GM21381 (cell line): ENCODE results near the gene BTG4.

Experiments
- ATAC-seq: cut with Tn5 transposase; IDR thresholded peaks from one replicate; pipeline ENCODE4 v1.9.1; 2021; ENCODE audit warnings: mild to moderate bottlenecking, moderate library complexity; ENCODE audit not compliant: unreplicated experiment

Gene BTG4

DNA sequence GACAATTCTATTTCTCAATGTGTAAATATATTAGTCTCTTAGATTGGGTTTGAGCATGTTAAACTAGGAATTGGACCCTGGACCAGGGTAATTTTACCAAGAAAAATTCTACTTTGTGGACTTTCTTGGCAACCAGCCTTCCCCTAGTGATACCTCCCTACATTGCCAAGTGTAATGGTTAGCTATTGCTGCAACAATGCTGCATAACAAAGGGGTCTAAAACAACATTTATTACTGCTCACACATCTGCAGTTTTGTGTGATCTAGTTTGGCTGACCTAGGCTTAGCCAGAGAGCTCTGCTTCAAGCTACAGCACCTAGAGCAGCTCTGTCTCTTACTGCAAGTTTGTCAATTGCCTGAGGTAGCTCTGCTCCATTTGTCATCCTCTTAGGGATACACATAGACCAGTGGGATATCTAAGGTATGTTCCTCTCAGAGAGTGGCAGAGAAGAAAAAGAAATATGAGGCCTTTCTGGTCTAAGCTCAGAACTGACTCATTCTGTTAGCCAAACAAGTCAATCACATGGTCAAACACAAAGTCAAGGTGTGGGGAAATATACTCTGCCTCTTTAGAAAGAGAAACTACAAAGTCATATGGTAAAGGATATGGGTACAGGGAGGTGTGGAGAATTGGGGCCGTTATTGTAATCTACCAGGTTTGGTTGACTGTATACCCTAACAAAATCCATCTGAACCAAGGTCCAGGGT, 26.4 kb upstream of the BTG4 start:
- ATAC-seq = no peak

DNA sequence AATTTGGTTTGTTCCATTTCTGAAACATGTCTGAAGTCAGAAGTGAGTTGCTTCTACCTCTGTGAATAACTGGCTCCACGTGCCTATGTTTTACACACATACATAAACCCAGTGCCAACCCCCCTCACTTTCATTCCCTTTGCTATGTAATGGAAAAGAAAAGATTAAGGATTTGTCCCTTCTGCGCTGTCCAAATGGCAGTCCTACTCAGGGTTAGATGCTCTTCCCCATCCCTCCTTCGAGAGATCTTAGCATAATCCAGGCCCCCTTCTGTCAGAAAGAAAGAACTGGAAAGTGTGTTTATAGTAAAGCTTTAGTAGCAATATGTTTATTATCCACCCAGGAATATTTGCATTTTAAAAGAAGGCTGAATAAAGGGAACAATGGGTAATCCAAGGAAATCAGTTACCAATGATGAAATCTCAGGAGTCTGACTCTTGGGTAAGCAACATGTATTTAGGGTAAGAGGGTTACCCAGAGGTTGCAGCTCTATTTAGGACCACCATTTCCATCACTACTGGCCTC, 25.2 kb upstream of the BTG4 start:
- no peak for ATAC-seq

DNA sequence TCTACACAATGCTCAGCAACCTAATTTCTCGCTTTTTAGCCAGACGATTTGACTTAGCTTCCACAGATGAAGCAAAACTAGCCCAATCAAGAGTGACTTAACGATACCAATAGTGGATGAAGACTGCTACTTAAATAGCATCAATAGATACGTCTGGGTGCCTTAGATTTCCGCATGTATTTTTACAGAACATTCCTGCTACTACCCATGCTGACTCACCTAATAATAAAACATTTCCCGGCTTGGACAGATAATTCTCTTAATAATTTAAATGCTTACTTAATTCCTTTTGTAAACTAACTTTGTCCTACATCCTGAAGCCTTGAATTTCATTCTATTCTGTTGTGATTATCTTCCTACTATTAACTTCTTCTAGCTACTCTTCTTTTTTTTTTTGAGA, 23.1 kb upstream of the BTG4 start:
- ATAC-seq = no peak

DNA sequence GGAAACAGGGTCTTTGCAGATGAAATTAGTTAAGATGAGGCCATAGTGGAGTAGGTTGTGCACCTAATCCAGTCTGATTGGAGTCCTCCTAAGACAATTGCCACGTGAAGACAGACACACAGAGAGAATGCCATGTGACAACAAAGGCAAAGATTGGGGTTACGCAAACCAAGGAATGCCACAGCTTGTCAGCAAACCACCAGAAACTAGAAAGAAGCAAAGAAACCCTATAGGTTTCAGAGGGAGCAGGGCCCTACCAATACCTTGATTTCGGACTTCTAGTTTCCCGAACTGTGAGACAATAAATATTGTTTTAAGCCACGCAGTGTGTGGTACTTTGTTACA, 20.2 kb upstream of the BTG4 start:
- no peak for ATAC-seq

DNA sequence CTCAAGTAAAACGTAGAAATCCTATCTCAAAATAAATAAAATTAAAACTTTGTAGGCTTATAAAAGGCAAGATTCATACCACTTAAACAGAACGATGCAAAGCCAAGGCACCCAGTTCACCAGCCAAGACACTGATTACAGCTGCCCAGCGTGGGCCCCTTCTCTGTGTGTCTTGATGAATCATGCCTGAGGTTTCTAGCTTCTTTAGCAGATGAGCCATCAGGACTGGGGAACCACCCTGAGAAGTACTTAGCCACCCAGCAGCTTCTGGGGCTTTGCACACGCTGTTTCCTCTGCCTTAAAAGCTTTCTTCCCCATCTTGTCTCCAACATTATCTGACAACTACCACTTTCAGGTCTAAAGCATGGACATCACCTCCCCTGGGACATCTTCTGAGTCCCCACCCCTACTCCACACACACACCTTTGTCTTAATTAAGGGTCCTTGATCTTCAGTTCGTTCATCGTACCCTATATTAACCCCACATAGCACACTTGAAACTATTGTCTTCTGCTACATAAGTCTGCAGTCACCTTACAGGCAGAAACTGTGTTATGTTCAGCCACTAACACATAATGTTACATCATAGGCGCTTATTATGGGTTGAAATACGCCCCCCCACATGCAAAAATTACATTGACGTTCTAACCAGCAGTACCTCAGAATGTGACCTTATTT, 19.6 kb upstream of the BTG4 start:
- ATAC-seq = peak; percentile 77

DNA sequence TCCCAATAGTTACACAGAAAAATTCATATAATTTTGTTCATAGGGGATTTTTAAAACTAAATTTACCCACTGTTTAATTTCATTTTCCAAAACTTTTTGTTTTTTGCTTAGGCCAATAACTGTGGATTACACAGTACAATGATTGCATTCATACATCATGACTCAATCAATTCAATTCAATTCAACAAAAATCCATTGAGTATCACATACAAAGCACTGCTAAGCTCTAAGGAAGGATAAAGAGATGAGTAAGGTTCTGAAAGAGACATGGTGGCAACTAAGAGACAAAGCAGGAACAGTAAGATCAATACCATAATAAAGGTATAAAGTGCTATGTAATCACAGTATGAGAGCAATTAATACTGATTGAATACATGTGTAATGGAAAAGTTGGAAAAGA, 18.9 kb upstream of the BTG4 start:
- ATAC-seq = no peak

DNA sequence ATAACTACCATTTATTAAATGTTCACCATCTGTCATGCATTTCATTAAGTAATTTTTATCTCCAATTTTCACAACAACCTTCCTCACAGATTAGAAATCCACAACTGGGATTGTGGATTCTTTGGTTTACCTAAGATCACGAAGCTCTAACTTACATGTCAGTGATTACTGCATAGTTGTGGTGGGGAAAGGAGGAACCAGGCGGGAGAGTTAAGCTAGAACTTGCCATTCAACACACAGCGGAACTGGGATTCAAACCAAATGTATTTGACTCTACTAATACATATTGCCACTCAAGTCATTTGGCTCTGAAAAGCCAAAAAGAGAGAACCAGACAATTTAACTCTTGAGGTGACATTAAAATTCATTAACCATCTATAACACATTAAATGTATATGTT, 17.9 kb upstream of the BTG4 start:
- no peak for ATAC-seq

DNA sequence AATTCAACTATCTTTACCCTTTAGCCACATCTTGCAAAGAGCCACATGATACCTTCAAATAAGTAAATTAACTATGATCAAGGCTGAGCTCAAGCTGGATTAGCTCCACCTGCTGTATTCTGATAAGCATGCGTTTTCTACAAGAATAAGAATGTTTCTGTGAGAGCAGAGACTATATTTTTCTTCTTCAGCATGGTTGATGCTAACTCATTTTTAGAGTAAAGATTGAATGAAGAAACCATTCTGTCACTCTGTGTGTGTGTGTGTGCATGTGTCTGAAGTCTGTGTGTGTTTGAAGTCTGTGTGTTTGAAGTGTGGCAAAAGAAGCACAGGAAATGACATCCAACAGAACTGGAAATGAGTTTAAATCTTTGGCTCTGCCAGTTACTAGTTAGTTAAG, 16.4 kb upstream of the BTG4 start:
- ATAC-seq = no peak

DNA sequence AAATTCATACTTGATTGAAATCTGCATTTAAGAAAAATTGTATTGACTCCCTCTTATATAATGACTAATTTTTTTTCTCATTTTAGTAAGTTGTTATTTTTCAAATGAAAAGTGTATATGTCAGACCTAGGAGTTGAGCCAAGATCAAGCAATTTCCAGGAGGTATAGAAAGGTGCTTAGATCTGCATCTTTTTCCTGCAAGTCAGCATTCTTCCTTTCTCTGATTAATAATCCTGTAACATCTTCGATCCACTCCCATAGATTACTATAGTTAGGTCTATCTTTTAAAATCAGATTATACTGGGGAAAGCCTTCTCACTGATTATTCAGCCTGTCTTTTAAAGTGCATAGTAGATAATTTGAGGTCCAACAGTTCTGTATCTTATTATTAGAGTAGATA, 15.1 kb upstream of the BTG4 start:
- ATAC-seq = no peak

DNA sequence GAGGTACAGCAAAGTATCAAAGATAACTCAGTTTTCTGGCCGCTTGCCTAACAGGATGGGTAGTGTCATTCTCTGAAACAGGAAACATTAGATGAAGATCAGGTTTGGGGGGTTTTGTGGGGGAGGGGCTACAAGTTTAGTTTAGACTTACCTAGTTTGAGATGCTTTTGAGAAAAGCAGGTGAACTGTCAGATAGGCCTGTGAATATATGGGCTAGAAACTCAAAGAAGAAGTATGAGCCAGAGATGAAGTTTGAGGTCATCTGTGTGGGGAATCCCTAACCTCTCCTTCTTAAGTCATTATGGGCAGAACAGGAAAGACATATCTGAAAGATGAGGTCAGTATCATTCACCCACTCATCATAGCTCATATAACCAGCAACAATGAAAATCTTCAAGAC, 14.3 kb upstream of the BTG4 start:
- no peak for ATAC-seq

DNA sequence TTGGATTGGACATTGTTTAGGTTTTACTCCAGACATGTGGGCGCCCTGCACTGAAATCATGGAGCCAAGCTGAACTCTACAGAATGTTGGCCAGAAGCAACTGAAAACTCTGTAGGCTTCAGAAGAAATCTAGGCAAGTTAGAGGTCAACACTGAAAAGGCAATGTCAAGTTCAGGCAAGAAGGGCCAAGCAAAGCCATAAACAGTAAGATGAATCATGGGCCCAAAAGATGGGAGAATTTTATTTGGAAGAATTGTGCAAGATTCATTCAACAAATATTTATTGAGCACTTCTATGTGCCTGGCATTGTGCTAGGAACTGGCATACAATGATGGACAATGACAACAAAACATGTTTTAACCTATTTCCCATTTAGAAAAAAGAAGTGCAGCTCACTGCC, 13.3 kb upstream of the BTG4 start:
- no peak for ATAC-seq

DNA sequence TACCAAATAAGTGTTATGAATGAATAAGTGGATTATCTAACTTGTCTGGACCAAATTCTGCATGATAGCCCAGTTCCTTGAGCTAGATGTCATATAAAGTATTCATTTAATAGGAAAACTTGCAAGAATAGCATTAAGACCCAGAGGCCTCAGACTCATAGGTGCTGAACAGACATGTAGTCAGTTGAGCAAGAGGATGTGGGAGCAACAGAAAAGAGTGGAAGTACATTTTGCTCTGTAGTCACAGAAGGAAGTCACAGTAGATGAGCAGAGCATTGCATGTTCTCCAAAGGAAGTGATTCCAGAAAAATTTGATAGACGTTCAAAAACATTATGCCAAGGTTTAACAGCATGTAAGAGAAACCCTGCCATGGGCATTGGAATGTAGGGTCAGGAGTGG, 11.9 kb upstream of the BTG4 start:
- no peak for ATAC-seq

DNA sequence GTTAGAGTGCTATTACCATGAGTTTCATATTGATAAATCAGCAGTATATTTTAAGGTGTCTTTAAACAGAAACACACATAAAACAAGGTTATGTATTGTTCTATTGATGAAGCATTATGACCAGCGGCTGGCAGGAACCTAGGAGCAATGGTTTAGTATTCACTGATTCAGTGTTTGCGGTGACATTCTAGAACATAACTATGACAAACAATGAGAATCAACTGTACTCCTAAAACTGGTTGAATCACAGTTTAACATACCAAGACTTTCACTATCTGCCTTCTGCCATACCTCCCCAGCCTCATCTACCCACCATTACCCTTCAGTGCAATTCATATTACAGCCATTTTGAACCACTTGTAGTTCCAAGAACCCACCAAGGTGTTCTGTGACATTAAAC, 11.2 kb upstream of the BTG4 start:
- no peak for ATAC-seq

DNA sequence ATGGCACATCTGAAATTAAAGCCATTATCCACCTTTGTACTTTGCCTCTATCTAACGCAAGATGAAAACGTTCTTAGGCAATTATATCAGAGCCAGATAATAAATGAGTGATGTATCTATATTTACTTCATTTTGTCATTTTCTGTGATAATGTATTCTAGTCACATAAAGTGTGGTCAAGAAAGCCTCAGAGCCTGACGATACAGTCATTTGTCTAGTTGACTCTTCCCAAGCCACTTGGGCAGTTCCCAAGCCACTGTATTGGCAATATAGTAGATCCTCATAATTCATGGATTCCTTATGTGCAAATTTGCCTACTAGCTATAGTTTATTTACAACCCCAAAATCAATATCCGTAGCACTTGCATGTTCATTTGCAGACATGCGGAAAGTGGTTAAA, 10.2 kb upstream of the BTG4 start:
- no peak for ATAC-seq

DNA sequence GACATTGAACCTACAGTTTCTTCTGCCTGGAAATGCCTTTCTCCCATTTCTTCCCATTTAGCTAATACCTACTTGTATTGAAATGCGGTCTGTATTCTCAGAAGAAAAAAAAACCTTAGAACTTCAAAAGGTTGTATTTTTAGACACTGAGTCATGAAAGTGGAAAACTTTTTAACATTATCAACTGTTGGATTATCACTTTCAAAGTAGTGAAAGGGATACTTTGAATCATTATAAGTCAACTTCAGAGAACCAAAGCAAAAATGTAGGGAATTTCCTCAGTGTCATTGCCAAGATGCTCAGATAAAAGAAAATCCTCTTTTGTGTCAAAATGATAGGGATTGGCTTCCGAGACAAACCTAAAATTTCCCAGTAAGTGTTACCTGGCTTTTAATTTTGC, 8.9 kb upstream of the BTG4 start:
- no peak for ATAC-seq

DNA sequence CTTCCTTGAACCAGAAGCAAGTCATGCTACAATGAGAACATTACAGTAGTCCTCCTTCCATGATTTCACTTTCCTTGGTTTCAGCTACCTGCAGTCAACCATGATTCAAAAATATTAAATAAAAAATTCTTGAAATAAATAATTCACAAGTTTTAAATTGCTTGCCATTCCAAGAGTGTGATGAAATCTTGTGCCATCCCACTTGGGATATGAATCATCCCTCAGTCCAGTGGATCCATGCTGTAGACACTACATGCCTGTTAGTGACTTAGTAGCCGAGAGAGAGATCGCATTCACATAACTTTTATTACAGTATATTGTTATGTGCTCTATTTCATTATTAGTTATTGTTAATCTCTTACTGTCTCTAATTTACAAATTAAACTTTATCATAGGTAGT, 8.4 kb upstream of the BTG4 start:
- no peak for ATAC-seq

DNA sequence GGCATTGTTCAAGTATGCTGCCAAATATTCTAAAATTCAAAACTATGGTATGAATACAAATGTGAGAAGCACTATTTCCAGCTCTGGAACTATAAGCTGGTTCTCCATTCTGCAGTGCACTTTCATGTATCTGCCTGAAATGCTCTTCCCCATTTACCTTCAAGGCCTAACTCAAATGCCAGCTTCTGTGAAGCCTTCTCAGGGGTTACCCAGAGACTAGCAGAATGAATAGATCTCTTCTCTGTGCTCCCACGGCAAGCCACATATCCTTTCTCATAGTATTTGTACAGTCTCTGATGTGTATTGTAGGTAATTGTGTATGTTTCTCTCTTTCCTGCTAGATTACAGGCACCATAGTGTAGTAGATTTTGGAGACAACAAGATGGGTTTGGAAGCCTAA, 6.5 kb upstream of the BTG4 start:
- ATAC-seq = no peak

DNA sequence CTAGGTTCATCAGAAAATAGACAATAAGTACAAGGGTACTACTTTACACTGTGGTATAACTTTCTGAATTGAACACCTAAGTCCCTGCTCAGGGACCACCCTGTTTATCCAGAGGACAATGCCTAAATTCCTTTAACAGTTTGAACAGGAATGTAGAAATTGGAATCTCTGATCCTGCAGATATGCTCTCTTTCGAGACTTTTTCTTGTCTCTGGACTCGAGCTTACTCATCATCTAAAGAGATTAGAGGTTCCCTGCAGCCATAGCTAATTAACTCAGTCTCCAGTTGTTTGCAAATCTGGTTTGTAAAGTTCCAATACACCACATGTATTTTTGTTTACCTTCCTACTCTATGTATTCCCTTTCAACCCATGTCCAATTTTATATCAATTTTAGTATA, 3.4 kb upstream of the BTG4 start:
- ATAC-seq = no peak

DNA sequence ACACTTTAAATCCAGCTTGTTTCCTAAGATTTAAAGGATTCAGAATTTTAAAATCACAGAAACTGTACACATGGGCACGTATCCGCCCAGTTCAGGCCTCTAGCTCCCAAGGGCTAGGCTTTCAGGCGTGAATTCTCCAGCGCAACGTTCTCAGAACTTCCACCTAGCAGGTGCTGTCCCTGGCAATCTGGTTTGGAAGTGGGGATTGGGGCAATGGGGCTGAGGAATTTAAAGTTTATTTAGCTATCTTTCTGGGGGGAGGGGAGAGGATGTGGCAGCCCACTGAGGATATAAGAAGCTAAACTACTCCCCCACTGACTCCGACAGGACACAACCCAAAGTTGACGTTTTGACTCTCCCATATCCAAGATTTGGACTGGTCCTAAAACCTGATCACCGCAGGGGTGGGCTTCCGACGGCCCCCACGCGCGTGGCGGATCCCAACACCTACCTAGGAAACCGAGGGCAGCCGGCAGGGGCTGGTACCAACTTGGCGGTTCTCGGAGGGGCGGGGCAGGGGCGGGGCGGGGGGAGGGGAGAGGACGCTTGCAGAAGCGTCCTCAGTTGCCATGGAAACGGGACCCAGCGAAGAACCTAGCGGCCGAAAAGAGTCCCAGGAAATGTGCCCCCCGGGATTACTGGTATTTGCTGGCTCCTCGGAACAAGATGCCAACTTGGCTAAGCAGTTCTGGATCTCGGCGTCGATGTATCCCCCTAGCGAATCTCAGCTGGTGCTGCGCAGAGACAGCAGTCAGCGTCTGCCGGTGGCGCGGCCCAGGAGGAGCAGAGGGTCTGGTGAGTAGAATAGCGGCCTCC, 2.2 kb upstream of the BTG4 start, which contains the start of gene HOATZ:
Gene HOATZ (plus strand): TSS at position 563 of the 816 bp plus-strand sequence. CDS start 7 bp downstream, at position 570.
- no peak for ATAC-seq

DNA sequence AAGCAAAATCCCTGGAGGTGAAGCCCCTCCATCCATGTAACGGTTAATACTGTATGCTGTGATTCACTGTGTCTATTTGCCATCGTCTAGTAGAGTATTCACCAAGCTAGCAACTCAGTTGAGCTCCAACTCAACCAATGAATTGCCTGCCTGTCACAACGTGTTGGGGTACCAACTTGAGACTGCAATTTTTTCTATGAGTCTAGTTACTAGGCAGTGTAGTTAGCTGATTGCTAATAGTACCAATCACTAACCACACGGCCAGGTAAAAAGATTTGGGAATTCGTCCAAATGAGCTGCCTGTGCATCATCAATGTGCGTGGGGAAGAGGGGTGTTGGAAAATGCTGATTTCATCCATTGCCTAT, 1.0 kb upstream of the BTG4 start:
- no peak for ATAC-seq

DNA sequence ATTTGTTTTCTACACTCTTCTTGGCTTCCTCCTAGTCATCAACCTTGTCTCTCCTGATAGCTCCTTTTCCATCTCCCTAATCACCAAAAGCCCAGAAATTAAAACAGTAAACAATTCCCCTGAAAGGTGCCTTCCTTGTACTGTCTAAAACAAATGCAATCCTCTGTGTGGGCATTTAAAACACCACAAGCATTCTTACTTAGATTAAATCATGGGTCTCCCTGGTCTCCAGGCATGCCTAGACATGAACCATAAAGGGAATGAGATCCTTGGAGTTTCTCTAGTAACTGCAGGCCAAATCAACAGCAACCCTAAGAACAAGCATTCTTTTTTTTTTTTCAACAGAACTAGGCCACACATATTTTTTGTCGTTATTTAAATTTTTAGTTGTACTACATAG, 1.9 kb downstream of the BTG4 start:
- ATAC-seq = no peak

DNA sequence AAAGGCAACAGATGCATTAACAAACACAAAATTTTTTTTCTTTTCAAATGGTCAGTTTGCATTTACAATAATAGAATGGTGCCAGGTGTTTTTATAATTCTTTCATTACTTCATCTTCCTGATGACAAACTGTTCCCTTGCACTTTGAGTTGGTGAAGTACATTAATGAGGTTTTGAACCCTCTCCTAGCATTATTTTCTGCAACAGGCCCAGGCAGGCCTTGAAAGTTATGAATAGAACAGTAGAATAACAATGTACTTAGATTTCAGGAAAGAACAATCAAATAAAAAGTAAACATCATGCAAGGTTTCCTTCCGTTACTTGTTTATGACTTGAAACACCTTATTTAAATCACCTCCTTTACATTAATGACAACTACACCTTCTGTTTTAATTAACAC, 9.6 kb downstream of the BTG4 start:
- ATAC-seq = no peak
